Activated B cell treated with CpG ODN at 0.5 μM for 24 hours (primary cell): ENCODE measurements around the gene RNF7. TPM values are rescaled to one million over a fixed set of nuclear protein-coding genes. Genes with fewer than 3 reads are reported as not detected.
A peak's percentile ranks its signal among the peaks of the same experiment; 100 is the strongest.
"Not testable (repeated sequence)": the region's sequence is repeated elsewhere in the genome, so short reads cannot be mapped to it uniquely, and the experiment has no call there.

ENCODE experiments used
- ATAC-seq: fragments of 200-7000 bp; cut with Tn5 transposase; one replicate; pipeline ENCODE4 v1.10.0; 2021; ENCODE audit warnings: low read depth, mild to moderate bottlenecking, moderate library complexity
- CTCF ChIA-PET: fragments of 350-600 bp; sonication (Branson Sonifier 250); formaldehyde crosslinking; loops from one replicate; lab custom pipeline; 2021; ENCODE audit warnings: antibody characterized with exemption; lab: Charles Lee
- POLR2A ChIA-PET: fragments of 350-600 bp; sonication (Branson Sonifier 250); formaldehyde crosslinking; loops from one replicate; lab custom pipeline; 2021; ENCODE audit warnings: antibody characterized with exemption; lab: Charles Lee
- DNase-seq: peaks from one replicate; pipeline ENCODE4 v3.0.0; 2022
- H3K27ac Mint-ChIP-seq: one replicate; pipeline ENCODE4 v1.8.0; 2020; ENCODE audit warnings: mixed read lengths
- H3K27me3 Mint-ChIP-seq: one replicate; pipeline ENCODE4 v1.8.0; 2021; ENCODE audit warnings: mixed read lengths
- H3K36me3 Mint-ChIP-seq: one replicate; pipeline ENCODE4 v1.8.0; 2021; ENCODE audit warnings: low read depth, mixed read lengths
- H3K4me1 Mint-ChIP-seq: one replicate; pipeline ENCODE4 v1.8.0; 2021; ENCODE audit warnings: mixed read lengths
- H3K4me3 Mint-ChIP-seq: one replicate; pipeline ENCODE4 v1.8.0; 2020; ENCODE audit warnings: mild to moderate bottlenecking, mixed read lengths
- H3K9me3 Mint-ChIP-seq: one replicate; pipeline ENCODE4 v1.8.0; 2020; ENCODE audit warnings: mixed read lengths
- CTCF ChIP-seq: fragments of 200-600 bp; IDR thresholded peaks from one replicate; pipeline ENCODE4 v1.8.0; 2022; ENCODE audit warnings: antibody characterized with exemption, mild to moderate bottlenecking
- intact Hi-C: fragments of 100-400 bp; cut with micrococcal nuclease; formaldehyde crosslinking; loops from one replicate; pipeline ENCODE4 v1.15.1; 2024
- total RNA-seq: library from RNA; stranded (reverse); gene quantifications from 2 replicates; pipeline ENCODE4 v1.2.3, GENCODE V29; 2022

Gene RNF7
- total RNA-seq: 60.7 and 62.1 TPM in 2 replicates

GRCh38 chr3:141738022-141738890, at the start of gene RNF7:
Gene RNF7, plus strand, starts transcription at chr3:141738298. Its CDS starts 44 bp downstream, at chr3:141738342.
- H3K4me1 Mint-ChIP-seq: peaks cover 40% of the 10 kb centered on the region

GRCh38 chr3:141690431-141691072, 47.5 kb upstream of the RNF7 start:
- intact Hi-C loops: no loop called here
- DNase-seq (no peak), ATAC-seq (no peak)
- Mint-ChIP-seq H3K36me3 (no peaks in the 10 kb centered on the region), H3K9me3 (no peaks in the 10 kb centered on the region), H3K4me1 (peaks cover 18% of the 10 kb centered on the region), H3K4me3 (no peak overlapping the region), H3K27ac (peak overlapping the region; percentile 48), H3K27me3 (no peaks in the 10 kb centered on the region)
- POLR2A ChIA-PET: interaction anchor here (0.6 kb wide), 1 partner anchor 11 kb away, joined by 4 read pairs; no protein-coding TSS in a partner anchor
- CTCF ChIA-PET: no interaction called here
- TF ChIP-seq CTCF: no peak

More at GRCh38 chr3:141738022-141738890, at the start of gene RNF7:
- peak; percentile 93 for ATAC-seq
- intact Hi-C loops: loop anchor here (1.0 to 10.0 kb wide), 19 partner anchors 13 to 1263 kb away; partner anchors contain the start of genes ATR, GK5, PXYLP1 and RASA2
- POLR2A ChIA-PET: interaction anchor here (0.6 to 3.2 kb wide), 11 partner anchors 9 to 1263 kb away, joined by 3 to 42 read pairs (median 5); partner anchors contain the start of genes ATP1B3, U2SURP and XRN1
- Mint-ChIP-seq H3K27ac (peak within 1 kb of the TSS; percentile 96), H3K36me3 (peaks cover 20% of the 10 kb centered on the region), H3K27me3 (no peaks in the 10 kb centered on the region), H3K9me3 (no peaks in the 10 kb centered on the region), H3K4me3 (peak within 1 kb of the TSS; percentile 96)
- no peak for TF ChIP-seq CTCF
- DNase-seq: peak; percentile 98
- CTCF ChIA-PET: interaction anchor here (0.9 to 2.8 kb wide), 7 partner anchors 132 to 507 kb away, joined by 3 to 25 read pairs (median 3); partner anchors contain the start of gene PXYLP1

GRCh38 chr3:141691471-141691870, 46.6 kb upstream of the RNF7 start:
- ATAC-seq, intact Hi-C loops, H3K27me3 Mint-ChIP-seq, H3K9me3 Mint-ChIP-seq, CTCF ChIA-PET, DNase-seq, H3K36me3 Mint-ChIP-seq, H3K4me3 Mint-ChIP-seq, POLR2A ChIA-PET, H3K27ac Mint-ChIP-seq: not testable (repeated sequence)
- peaks cover 15% of the 10 kb centered on the region for H3K4me1 Mint-ChIP-seq

GRCh38 chr3:141692973-141693372, 45.1 kb upstream of the RNF7 start:
- ATAC-seq, CTCF ChIA-PET, H3K9me3 Mint-ChIP-seq, H3K4me1 Mint-ChIP-seq, H3K4me3 Mint-ChIP-seq, H3K36me3 Mint-ChIP-seq, H3K27me3 Mint-ChIP-seq, intact Hi-C loops, DNase-seq, H3K27ac Mint-ChIP-seq, POLR2A ChIA-PET: not testable (repeated sequence)

- H3K27me3 Mint-ChIP-seq: no peaks in the 10 kb centered on the region
- POLR2A ChIA-PET: no interaction called here
- no peaks in the 10 kb centered on the region for H3K36me3 Mint-ChIP-seq
- no peak for TF ChIP-seq CTCF
- H3K9me3 Mint-ChIP-seq: no peaks in the 10 kb centered on the region
- ATAC-seq: no peak
- intact Hi-C loops: no loop called here
- CTCF ChIA-PET: no interaction called here
- H3K4me3 Mint-ChIP-seq: no peak overlapping the region
- no peaks in the 10 kb centered on the region for H3K4me1 Mint-ChIP-seq
- no peak overlapping the region for H3K27ac Mint-ChIP-seq
- no peak for DNase-seq
Observed at GRCh38 chr3:141699324-141699723, 38.8 kb upstream of the RNF7 start.

- ATAC-seq (no peak), DNase-seq (no peak)
- ChIA-PET CTCF (no interaction called here), POLR2A (no interaction called here)
- Mint-ChIP-seq H3K27ac (no peak overlapping the region), H3K4me3 (no peak overlapping the region), H3K27me3 (no peaks in the 10 kb centered on the region), H3K4me1 (no peaks in the 10 kb centered on the region), H3K9me3 (no peaks in the 10 kb centered on the region), H3K36me3 (no peaks in the 10 kb centered on the region)
- TF ChIP-seq CTCF: no peak
- intact Hi-C loops: no loop called here
Observed at GRCh38 chr3:141699897-141700296, 38.2 kb upstream of the RNF7 start.

- intact Hi-C loops, H3K4me3 Mint-ChIP-seq, ATAC-seq, H3K36me3 Mint-ChIP-seq, H3K27me3 Mint-ChIP-seq, H3K4me1 Mint-ChIP-seq, POLR2A ChIA-PET, CTCF ChIA-PET, H3K9me3 Mint-ChIP-seq, H3K27ac Mint-ChIP-seq, DNase-seq: not testable (repeated sequence)
Observed at GRCh38 chr3:141703367-141703766, 34.7 kb upstream of the RNF7 start.
